OCI-LY1 (cell line): Measurements from ENCODE around the gene LPIN1.

Experiments
- CTCF ChIP-seq: fragments of 200-600 bp; sonication (generic), shearing (Covaris generic); IDR thresholded peaks from 2 replicates; pipeline ENCODE4 v1.5.1; 2017; ENCODE audit warnings: mild to moderate bottlenecking, antibody characterized with exemption, low read length, moderate library complexity, mixed read lengths
- EZH2 ChIP-seq: fragments of 200-600 bp; sonication (generic), shearing (Covaris generic); IDR thresholded peaks from 2 replicates; pipeline ENCODE4 v1.8.0; 2017; ENCODE audit warnings: borderline replicate concordance, mixed run types, mild to moderate bottlenecking, antibody characterized with exemption, low read length, moderate library complexity, mixed read lengths

- no peak for TF ChIP-seq CTCF
- no peak for TF ChIP-seq EZH2
These were observed 51.4 kb downstream of the LPIN1 start for GRCh38 chr2:11797846-11798245.
